ENCODE results near the gene ADSS1.
"Not testable (repeated sequence)": the region's sequence is repeated elsewhere in the genome, so short reads cannot be mapped to it uniquely, and the experiment has no call there.

ADSS1 gene

DNA sequence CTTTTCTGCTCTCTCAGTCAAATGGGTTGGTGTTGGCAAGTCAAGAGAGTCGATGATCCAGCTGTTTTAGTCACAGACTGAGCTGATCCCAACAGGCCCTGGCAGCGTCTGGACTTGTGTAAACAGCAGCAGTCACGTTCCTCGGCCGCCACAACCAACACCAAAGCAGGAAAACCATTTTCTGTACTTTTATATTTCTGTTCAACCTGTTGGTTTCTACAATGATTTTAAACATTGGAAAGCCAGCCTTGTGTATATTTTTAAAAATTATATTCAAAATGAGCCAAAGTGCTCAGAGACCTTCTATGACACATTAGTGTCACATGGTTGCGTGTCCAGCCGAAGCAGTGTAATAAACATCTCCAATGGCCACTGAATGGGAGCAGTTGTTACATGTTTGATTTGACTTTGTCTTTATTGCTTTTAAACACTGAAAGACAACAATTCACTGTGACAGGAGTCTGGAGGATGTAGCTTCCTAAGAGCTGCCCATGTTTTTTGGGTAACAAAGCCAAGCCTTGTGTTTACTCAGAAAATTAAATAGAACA is 23.0 kb downstream of the ADSS1 start:
- Histone ChIP-seq H3K27ac (peak overlapping the region; percentile 59 to 88), H3K4me3 (no peak overlapping the region)
- DNase-seq (ENCODE audit: low spot score): no peak
- TF ChIP-seq, protein P1, sequence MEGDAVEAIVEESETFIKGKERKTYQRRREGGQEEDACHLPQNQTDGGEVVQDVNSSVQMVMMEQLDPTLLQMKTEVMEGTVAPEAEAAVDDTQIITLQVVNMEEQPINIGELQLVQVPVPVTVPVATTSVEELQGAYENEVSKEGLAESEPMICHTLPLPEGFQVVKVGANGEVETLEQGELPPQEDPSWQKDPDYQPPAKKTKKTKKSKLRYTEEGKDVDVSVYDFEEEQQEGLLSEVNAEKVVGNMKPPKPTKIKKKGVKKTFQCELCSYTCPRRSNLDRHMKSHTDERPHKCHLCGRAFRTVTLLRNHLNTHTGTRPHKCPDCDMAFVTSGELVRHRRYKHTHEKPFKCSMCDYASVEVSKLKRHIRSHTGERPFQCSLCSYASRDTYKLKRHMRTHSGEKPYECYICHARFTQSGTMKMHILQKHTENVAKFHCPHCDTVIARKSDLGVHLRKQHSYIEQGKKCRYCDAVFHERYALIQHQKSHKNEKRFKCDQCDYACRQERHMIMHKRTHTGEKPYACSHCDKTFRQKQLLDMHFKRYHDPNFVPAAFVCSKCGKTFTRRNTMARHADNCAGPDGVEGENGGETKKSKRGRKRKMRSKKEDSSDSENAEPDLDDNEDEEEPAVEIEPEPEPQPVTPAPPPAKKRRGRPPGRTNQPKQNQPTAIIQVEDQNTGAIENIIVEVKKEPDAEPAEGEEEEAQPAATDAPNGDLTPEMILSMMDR (IDR thresholded peaks at IDR 0.05): no peak

- peak overlapping the region; percentile 59 to 88 for H3K27ac ChIP-seq
- no peak overlapping the region for H3K4me3 ChIP-seq
- DNase-seq (ENCODE audit: low spot score): no peak
- TF ChIP-seq, protein P1 (IDR thresholded peaks at IDR 0.05): no peak
Observed at GRCh38 chr14:104747876-104748275, 23.8 kb downstream of the ADSS1 start.

- peak overlapping the region in 1 of 2 donors; percentile 61 for H3K27ac ChIP-seq
- no peak for DNase-seq (ENCODE audit: low spot score)
- TF ChIP-seq, protein P1 (IDR thresholded peaks at IDR 0.05): no peak
Observed at GRCh38 chr14:104749111-104749649, 25.2 kb downstream of the ADSS1 start.

GRCh38 chr14:104750056-104750752 is 26.2 kb downstream of the ADSS1 start:
- Histone ChIP-seq H3K27ac (peak overlapping the region in 1 of 2 donors; percentile 61), H3K4me3 (no peak overlapping the region)
- DNase-seq (ENCODE audit: low spot score): no peak
- TF ChIP-seq, protein P1 (IDR thresholded peaks at IDR 0.05): no peak

More at GRCh38 chr14:104749111-104749649, 25.2 kb downstream of the ADSS1 start:
- H3K4me3 ChIP-seq: no peak overlapping the region

DNA sequence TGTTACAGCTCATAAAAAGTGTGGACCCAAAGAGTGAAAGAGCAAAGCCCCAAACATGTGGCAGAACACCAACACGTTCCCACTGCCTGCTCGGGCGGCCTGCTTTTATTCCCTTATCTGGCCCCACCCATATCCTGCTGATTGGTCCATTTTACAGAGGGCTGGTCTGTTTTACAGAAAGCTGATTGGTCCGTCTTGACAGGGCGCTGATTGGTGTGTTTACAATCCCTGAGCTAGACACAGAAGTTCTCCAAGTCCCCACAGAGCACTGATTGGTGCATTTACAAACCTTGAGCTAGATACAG is 26.7 kb downstream of the ADSS1 start:
- not testable (repeated sequence) for H3K4me3 ChIP-seq; DNase-seq (ENCODE audit: low spot score)
- peak overlapping the region in 1 of 2 donors; percentile 61 for H3K27ac ChIP-seq

DNA sequence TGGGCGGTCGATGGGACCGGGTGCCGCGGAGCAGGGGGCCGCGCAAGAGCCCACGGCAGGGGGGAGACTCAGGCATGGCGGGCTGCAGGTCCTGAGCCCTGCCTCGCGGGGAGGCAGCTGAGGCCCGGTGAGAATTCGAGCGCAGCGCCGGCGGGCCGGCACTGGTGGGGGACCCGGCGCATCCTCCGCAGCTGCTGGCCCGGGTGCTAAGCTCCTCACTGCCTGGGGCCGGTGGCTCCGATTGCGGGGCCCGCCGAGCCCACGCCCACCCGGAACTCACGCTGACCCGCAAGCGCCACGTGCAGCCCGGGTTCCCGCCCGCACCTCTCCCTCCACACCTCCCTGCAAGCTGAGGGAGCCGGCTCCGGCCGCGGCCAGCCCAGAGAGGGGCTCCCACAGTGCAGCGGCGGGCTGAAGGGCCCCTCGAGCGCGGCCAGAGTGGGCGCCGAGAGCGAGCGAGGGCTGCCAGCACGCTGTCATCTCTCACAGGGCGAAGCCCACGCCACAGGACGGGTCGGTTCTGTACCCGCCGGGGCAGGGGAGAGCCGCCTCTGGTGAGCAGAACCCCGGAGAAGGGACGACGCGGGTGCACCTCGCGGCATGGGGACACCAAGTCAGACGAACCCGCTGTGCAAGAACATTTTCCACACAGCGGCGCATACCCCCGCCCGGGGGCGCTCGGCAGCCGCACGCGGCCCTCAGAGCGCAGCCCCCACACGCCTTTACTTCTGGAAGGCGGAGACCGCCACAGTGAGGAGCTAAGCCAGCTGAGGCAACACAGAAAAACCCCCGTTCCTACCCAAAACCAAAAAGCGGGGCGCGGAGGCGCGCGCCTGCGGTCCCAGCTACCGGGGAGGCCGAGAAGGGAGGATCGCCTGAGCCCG is 27.8 kb downstream of the ADSS1 start:
- H3K27ac ChIP-seq: peak overlapping the region; percentile 60 to 88
- peak overlapping the region; percentile 99 for H3K4me3 ChIP-seq
- TF ChIP-seq, protein P1 (IDR thresholded peaks at IDR 0.05): no peak
- no peak for DNase-seq (ENCODE audit: low spot score)

- Histone ChIP-seq H3K27ac (peak overlapping the region; percentile 60 to 88), H3K4me3 (peak overlapping the region; percentile 99)
- DNase-seq (ENCODE audit: low spot score): no peak
Observed at GRCh38 chr14:104752423-104752734, 28.4 kb downstream of the ADSS1 start.

More at GRCh38 chr14:104752423-104752734, 28.4 kb downstream of the ADSS1 start:
- TF ChIP-seq, protein P1 (IDR thresholded peaks at IDR 0.05): no peak
